Nephron (organoid): ENCODE measurements around the gene ERC1.
"Not testable (repeated sequence)": the region's sequence is repeated elsewhere in the genome, so short reads cannot be mapped to it uniquely, and the experiment has no call there.

ENCODE experiments used
- H3K27ac Mint-ChIP-seq, 3 experiments: 2 replicates each; pipeline ENCODE4 v1.8.0; 2020; ENCODE audit warnings: mixed read lengths in 3 of 3, mild to moderate bottlenecking in 2 of 3, moderate library complexity in 1 of 3
- H3K27me3 Mint-ChIP-seq: 2 replicates; pipeline ENCODE4 v1.8.0; 2021; ENCODE audit warnings: low read depth, mild to moderate bottlenecking, moderate library complexity, mixed read lengths
- H3K36me3 Mint-ChIP-seq: 2 replicates; pipeline ENCODE4 v1.8.0; 2020; ENCODE audit warnings: low read depth, mixed read lengths
- H3K4me1 Mint-ChIP-seq: 2 replicates; pipeline ENCODE4 v1.8.0; 2020; ENCODE audit warnings: mixed read lengths
- H3K4me3 Mint-ChIP-seq, 3 experiments: 2 replicates each; pipeline ENCODE4 v1.8.0; 2020; ENCODE audit warnings: mild to moderate bottlenecking in 3 of 3, mixed read lengths in 3 of 3, moderate library complexity in 2 of 3
- H3K9me3 Mint-ChIP-seq: 2 replicates; pipeline ENCODE4 v1.8.0; 2020; ENCODE audit warnings: mixed read lengths
- TF ChIP-seq, protein P1 (sequence below), 3 experiments: fragments of 200-600 bp; sonication (generic); IDR thresholded peaks; one replicate each; pipeline ENCODE4 v1.5.0; 2021; ENCODE audit warnings: antibody characterized with exemption in 3 of 3; ENCODE audit not compliant: unreplicated experiment in 3 of 3

The ERC1 gene

DNA sequence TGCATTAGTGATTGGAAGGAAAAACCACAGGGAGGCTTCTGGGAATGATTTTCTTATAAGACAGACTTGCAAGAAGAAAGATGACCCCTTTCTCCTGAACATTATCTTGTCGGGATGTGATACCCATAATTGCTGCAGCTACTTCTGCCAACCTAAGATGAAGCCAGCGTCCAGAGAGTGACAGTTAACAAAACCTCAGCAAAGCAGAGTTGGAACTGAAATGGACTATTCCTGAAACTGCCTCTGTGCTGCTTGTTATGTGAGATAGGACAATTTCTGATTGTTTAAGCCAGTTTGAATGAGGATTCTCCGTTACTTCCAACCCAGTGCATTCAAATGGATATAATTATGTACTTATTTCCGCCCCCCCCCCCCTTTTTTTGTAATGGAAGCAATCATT lies 204.5 kb downstream of the ERC1 start:
- no peaks in the 10 kb centered on the region for H3K27me3 Mint-ChIP-seq
- H3K4me1 Mint-ChIP-seq = no peaks in the 10 kb centered on the region
- H3K4me3 Mint-ChIP-seq = no peak overlapping the region
- peaks cover 6% of the 10 kb centered on the region for H3K9me3 Mint-ChIP-seq
- TF ChIP-seq, protein P1, sequence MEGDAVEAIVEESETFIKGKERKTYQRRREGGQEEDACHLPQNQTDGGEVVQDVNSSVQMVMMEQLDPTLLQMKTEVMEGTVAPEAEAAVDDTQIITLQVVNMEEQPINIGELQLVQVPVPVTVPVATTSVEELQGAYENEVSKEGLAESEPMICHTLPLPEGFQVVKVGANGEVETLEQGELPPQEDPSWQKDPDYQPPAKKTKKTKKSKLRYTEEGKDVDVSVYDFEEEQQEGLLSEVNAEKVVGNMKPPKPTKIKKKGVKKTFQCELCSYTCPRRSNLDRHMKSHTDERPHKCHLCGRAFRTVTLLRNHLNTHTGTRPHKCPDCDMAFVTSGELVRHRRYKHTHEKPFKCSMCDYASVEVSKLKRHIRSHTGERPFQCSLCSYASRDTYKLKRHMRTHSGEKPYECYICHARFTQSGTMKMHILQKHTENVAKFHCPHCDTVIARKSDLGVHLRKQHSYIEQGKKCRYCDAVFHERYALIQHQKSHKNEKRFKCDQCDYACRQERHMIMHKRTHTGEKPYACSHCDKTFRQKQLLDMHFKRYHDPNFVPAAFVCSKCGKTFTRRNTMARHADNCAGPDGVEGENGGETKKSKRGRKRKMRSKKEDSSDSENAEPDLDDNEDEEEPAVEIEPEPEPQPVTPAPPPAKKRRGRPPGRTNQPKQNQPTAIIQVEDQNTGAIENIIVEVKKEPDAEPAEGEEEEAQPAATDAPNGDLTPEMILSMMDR (IDR thresholded peaks at IDR 0.05; ENCODE audit: unreplicated experiment in 3 of 3) = no peak
- H3K36me3 Mint-ChIP-seq = peaks cover 73% of the 10 kb centered on the region
- no peak overlapping the region for H3K27ac Mint-ChIP-seq

- Mint-ChIP-seq H3K4me1 (no peaks in the 10 kb centered on the region), H3K27ac (no peak overlapping the region), H3K4me3 (no peak overlapping the region), H3K9me3 (peaks cover 6% of the 10 kb centered on the region), H3K27me3 (no peaks in the 10 kb centered on the region), H3K36me3 (peaks cover 66% of the 10 kb centered on the region)
- TF ChIP-seq, protein P1 (IDR thresholded peaks at IDR 0.05; ENCODE audit: unreplicated experiment in 3 of 3) = no peak
Measured at GRCh38 chr12:1197264-1198018, 206.4 kb downstream of the ERC1 start.

GRCh38 chr12:1198854-1199253 lies 207.8 kb downstream of the ERC1 start:
- peaks cover 60% of the 10 kb centered on the region for H3K36me3 Mint-ChIP-seq
- not testable (repeated sequence) for H3K9me3 Mint-ChIP-seq, H3K4me1 Mint-ChIP-seq, H3K4me3 Mint-ChIP-seq, H3K27me3 Mint-ChIP-seq, H3K27ac Mint-ChIP-seq

DNA sequence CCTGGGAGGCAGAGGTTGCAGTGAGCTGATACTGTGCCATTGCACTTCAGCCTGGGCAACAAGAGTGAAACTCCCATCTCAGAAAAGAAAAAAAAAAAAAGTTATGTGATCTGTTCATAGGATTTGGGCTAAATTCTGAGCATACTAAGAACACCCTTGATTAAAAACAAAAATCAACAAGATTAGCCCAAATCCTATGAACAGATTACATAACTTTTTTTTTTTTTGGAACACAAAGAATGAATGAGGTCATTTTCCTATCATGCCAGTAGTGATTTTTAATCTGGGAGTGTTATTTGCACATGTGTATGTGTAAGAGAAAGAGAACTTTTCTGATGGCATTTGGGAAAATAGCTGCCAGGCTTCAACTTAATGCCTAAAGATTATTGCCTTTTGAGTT lies 208.7 kb downstream of the ERC1 start:
- no peaks in the 10 kb centered on the region for H3K27me3 Mint-ChIP-seq
- peaks cover 6% of the 10 kb centered on the region for H3K9me3 Mint-ChIP-seq
- peaks cover 56% of the 10 kb centered on the region for H3K36me3 Mint-ChIP-seq
- no peaks in the 10 kb centered on the region for H3K4me1 Mint-ChIP-seq
- TF ChIP-seq, protein P1 (IDR thresholded peaks at IDR 0.05; ENCODE audit: unreplicated experiment in 3 of 3) = no peak
- H3K4me3 Mint-ChIP-seq = no peak overlapping the region
- H3K27ac Mint-ChIP-seq = no peak overlapping the region

DNA sequence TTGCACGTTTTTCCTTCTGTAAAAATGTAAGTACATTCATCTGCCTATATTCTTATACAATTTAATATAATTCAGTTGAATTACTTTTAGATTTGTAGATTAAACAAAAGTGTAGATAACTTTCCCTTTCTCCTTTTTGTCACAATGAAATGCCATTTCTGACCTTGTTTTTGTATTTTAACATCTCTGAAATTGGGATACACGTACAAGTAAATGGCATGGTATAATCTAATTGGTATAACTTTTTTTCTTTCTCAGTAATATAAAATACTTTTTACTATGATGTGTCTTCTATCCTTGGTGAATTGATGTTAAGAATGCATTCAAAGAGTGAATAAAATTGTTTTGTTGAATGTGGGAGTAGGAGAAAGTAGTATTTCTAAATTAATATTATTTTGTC lies 210.0 kb downstream of the ERC1 start:
- Mint-ChIP-seq H3K36me3 (peaks cover 42% of the 10 kb centered on the region), H3K27me3 (no peaks in the 10 kb centered on the region), H3K4me1 (peaks cover 8% of the 10 kb centered on the region), H3K4me3 (no peak overlapping the region), H3K9me3 (peaks cover 6% of the 10 kb centered on the region), H3K27ac (no peak overlapping the region)
- TF ChIP-seq, protein P1 (IDR thresholded peaks at IDR 0.05; ENCODE audit: unreplicated experiment in 3 of 3) = no peak

DNA sequence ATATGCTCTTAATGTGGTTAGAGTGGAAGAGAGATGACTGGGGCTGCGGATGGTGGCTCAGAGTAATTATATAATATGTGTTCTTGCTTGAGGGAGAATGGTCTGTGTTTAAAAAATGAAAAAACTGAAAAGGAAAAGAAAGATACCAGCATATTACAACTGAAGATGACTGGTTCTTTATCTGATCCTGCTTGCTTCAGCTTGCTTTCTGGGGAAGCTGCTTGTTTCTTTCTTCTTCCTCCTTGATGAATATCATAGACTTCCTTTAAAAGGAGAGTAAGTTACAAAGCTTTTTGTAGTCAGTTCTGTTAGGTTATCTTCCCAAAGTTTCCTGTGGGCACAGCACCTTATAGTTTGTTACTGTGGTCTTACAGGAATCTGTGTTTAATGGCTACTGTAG lies 210.9 kb downstream of the ERC1 start:
- Mint-ChIP-seq H3K9me3 (peaks cover 6% of the 10 kb centered on the region), H3K27me3 (no peaks in the 10 kb centered on the region), H3K36me3 (peaks cover 34% of the 10 kb centered on the region), H3K27ac (no peak overlapping the region), H3K4me3 (no peak overlapping the region), H3K4me1 (peaks cover 14% of the 10 kb centered on the region)
- TF ChIP-seq, protein P1 (IDR thresholded peaks at IDR 0.05; ENCODE audit: unreplicated experiment in 3 of 3) = no peak
